CD4-positive, alpha-beta T cell treated with Interleukin-21 for 1 hour (primary cell): ENCODE data around the gene NPHP4.

Experiments
- DNase-seq: peaks from one replicate; pipeline ENCODE4 v3.0.0-alpha.2; 2020

Gene NPHP4

GRCh38 chr1:5822266-5822665 is 170.0 kb downstream of the NPHP4 start:
- no peak for DNase-seq

- DNase-seq = no peak
Measured at GRCh38 chr1:5821540-5822176, 170.6 kb downstream of the NPHP4 start.

- no peak for DNase-seq
Measured at GRCh38 chr1:5820026-5820421, 172.2 kb downstream of the NPHP4 start.

DNA sequence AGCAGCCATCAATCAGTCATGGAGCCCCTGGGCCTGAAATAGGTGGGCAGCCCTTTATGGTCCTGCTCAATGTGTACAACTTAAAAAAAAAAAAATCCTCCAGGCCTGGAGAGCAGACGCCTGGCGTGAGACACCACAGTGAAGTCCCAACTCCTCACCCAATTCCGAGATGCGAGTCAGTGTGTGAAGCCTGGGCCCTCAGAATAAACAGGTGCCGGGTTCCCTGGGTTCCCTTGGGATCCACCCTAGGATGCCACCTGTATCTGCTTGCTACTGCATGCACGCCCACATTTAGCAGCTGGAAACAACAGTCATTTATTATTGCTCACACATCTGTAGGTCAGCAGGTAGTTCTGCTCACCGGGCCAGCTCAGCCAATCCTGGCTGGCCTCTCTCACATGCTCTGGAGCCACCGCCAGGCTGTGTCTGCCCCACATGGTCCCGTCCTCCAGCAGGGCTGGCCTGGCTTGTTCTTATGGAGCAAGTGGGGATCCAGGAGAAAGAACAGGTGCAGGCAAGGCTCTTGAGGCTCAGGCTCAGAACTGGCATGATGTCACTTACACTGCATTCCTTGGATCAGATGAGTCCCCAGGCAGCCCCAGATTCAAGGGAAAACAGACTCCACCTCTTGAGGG is 172.7 kb downstream of the NPHP4 start:
- DNase-seq = no peak

DNA sequence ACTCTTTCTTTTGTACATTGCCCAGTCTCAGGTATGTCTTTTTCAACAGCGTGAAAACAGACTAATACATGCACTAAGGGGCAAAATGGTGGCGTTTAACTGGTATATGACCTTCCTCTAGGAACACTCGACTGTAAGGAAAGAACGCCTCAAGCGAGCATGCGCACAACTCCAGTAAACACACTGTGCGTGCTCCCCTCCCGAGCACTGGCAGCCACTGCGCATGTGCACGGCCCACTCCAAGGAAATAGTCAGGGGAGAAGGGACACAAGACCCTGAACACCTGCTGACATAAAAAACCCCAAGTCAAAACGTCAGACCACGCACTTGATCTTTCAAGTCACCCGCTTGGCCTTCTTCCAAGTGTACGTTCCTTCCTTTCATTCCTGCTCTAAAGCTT is 173.5 kb downstream of the NPHP4 start:
- DNase-seq = no peak

- no peak for DNase-seq
Measured at GRCh38 chr1:5815716-5816115, 176.5 kb downstream of the NPHP4 start.

GRCh38 chr1:5815211-5815610 is 177.0 kb downstream of the NPHP4 start:
- DNase-seq = no peak

DNA sequence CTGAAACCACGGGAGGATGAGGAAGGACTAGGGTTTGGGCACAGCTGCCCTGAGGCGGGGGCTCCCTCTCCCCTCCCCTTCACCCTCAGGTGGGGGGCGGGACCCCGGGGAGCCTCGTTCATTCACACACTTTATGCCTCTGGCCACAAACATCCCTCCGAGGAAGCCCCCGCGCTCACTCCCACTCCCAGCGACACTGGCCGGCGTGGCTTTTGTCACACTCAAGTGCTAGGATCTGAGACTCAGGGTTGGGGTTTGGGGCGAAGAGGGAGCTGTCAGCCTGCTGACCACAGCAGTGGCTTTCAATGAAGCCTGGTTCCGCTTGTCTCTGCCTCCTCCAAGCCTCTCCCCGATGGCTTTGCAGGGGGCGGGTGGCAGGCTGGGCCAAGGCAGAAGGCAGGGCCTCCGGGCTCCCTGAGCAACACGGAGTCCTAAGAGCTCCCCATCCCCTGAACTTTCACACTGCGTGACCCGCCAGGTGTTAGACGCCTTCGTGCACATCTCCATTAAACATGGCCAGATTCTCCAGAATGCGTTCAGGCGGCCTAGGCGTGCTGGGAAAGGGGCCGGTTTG is 178.1 kb downstream of the NPHP4 start:
- no peak for DNase-seq

GRCh38 chr1:5813480-5813879 is 178.7 kb downstream of the NPHP4 start:
- no peak for DNase-seq
